OCI-LY3 (cell line): ENCODE measurements around the gene PRDM5.

Experiments used
- CTCF ChIP-seq: fragments of 200-600, 300-600 bp; sonication (generic); IDR thresholded peaks from 2 replicates; pipeline ENCODE4 v1.5.1; 2014; ENCODE audit warnings: antibody characterized with exemption, low read length, low read depth
- EZH2phosphoT487 ChIP-seq: fragments of 200-600 bp; shearing (Covaris generic); IDR thresholded peaks from 2 replicates; pipeline ENCODE4 v1.6.1; 2018; ENCODE audit warnings: antibody characterized with exemption, mixed run types, low read depth

GRCh38 chr4:120761070-120761469 lies 161.5 kb downstream of the PRDM5 start:
- TF ChIP-seq CTCF, result no peak
- TF ChIP-seq EZH2phosphoT487, result no peak
